Vagina (tissue), 2 donors: ENCODE results near the gene ATP4A.

Source experiments
- POLR2A ChIP-seq, 2 donors: fragments of 450-650 bp; IDR thresholded peaks; one replicate each; pipeline ENCODE4 v1.6.1; 2017; ENCODE audit warnings: antibody characterized with exemption in 2 of 2, mild to moderate bottlenecking in 2 of 2, moderate library complexity in 2 of 2
- POLR2AphosphoS5 ChIP-seq, 2 donors: sonication (generic); formaldehyde crosslinking; IDR thresholded peaks; one replicate each; pipeline ENCODE4 v1.9.0; 2017; ENCODE audit warnings: antibody characterized with exemption in 2 of 2, mild to moderate bottlenecking in 2 of 2, low read depth in 1 of 2; ENCODE audit not compliant: insufficient read depth in 1 of 2
- TF ChIP-seq, protein P1 (sequence below), 3 experiments: fragments of 450-650 bp in 2 of 3; fragments of 200-600 bp in 1 of 3; sonication (generic) in 1 of 3; IDR thresholded peaks; one replicate each; pipeline ENCODE4 v1.5.1; 2017 to 2019; ENCODE audit warnings: antibody characterized with exemption in 3 of 3, mild to moderate bottlenecking in 2 of 3, moderate library complexity in 2 of 3

DNA sequence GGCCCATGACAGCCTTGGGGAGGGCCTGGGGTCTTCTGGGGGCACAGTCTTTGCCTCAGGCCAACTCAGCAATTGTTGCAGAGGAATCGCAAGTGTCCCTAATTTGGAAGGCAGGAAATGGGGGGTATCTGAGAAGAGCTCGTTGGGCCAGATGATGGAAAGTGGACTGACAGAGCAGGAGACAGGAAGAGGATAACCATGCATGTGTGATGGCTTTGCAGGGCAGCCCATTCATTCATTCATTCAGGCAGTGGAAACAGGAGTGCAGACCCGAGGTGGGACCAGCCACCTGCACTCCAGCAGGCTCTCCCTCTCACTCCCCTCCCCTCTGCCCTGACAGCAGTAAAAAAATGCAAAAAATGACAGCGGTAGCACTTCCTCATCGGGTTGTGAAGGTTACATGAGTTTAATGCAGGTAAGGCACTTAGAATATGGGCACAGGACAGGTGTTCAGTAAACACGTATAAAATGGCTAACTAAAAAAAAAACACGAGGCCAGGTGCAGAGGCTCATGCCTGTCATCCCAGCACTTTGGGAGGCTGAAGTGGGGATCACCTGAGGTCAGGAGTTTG, 23.0 kb downstream of the ATP4A start:
- TF ChIP-seq POLR2A (IDR thresholded peaks at IDR 0.05) (no peak), POLR2AphosphoS5 (IDR thresholded peaks at IDR 0.05; ENCODE audit: insufficient read depth in 1 of 2, low read depth in 1 of 2) (no peak)
- TF ChIP-seq, protein P1, sequence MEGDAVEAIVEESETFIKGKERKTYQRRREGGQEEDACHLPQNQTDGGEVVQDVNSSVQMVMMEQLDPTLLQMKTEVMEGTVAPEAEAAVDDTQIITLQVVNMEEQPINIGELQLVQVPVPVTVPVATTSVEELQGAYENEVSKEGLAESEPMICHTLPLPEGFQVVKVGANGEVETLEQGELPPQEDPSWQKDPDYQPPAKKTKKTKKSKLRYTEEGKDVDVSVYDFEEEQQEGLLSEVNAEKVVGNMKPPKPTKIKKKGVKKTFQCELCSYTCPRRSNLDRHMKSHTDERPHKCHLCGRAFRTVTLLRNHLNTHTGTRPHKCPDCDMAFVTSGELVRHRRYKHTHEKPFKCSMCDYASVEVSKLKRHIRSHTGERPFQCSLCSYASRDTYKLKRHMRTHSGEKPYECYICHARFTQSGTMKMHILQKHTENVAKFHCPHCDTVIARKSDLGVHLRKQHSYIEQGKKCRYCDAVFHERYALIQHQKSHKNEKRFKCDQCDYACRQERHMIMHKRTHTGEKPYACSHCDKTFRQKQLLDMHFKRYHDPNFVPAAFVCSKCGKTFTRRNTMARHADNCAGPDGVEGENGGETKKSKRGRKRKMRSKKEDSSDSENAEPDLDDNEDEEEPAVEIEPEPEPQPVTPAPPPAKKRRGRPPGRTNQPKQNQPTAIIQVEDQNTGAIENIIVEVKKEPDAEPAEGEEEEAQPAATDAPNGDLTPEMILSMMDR (IDR thresholded peaks at IDR 0.05) = no peak
